ENCODE results near the gene PDZK1IP1. TPM values are rescaled to one million over a fixed set of nuclear protein-coding genes. Genes with fewer than 3 reads are reported as not detected.

Gene PDZK1IP1
- total and polyA plus RNA-seq, 2 donors (not counting 1 experiment from before 2014, with no cell fraction given): 0.21 TPM; not detected in 1

DNA sequence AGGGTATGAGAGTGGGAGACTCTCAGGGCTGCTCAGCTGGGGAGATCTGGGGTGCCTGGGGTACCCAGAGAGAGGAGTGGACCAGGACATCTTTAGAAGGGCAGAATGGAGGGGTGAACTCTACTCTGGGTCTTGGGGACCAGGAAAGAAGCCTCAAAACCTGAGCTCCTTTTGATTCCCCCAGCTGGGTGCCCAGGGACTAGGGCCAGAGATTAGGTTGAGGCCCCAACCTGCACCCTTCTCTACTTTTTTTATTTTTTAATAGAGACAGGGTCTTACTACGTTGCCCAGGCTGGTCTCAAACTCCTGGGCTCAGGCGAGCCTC lies 1.9 kb downstream of the PDZK1IP1 start:
- no peak for ATAC-seq (ENCODE audit: low read depth)
- H3K79me2 ChIP-seq (ENCODE audit: control insufficient read depth, insufficient read depth, low read length): no peaks in the 10 kb centered on the region
- H3K4me3 ChIP-seq (ENCODE audit: control extremely low read depth in 1 of 5, extremely low read depth in 1 of 5, insufficient read depth in 1 of 5, low read depth in 2 of 5, low read length in 4 of 5): no peak overlapping the region
- DNase-seq: no peak
- no peaks in the 10 kb centered on the region for H3K4me1 Mint-ChIP-seq
- ChIA-PET CTCF (interaction anchor here (0.8 to 1.3 kb wide), 4 partner anchors 9 to 538 kb away, joined by 3 to 12 read pairs (median 3); no protein-coding TSS in a partner anchor), POLR2A (no interaction called here)
- H3K27me3 Mint-ChIP-seq: peaks cover 11% of the 10 kb centered on the region
- no peaks in the 10 kb centered on the region for H3K36me3 ChIP-seq (replicated peaks in 1 of 2; ENCODE audit: control extremely low read depth in 1 of 2, control insufficient read depth in 1 of 2, extremely low read depth in 1 of 2, insufficient read depth in 2 of 2, low read length in 1 of 2)
- no peaks in the 10 kb centered on the region for H3K9me3 Mint-ChIP-seq (ENCODE audit: insufficient read depth)
- H3K27ac Mint-ChIP-seq: no peak overlapping the region
- no peaks in the 10 kb centered on the region for H4K20me1 ChIP-seq (ENCODE audit: control insufficient read depth, insufficient read depth, low read length, poor library complexity, severe bottlenecking)
- H3K9me3 ChIP-seq (ENCODE audit: control extremely low read depth in 1 of 3, control insufficient read depth in 2 of 3, insufficient read depth in 1 of 3, low read length in 2 of 3): peaks cover 0 to 4% (median 0%) of the 10 kb centered on the region in 3 donors
- H2AFZ ChIP-seq (ENCODE audit: insufficient read depth, low read depth, low read length, poor library complexity, severe bottlenecking): no peak overlapping the region
- H3K27ac ChIP-seq (ENCODE audit: low read length in 2 of 2): no peak overlapping the region
- H3K4me1 ChIP-seq (ENCODE audit: control insufficient read depth in 2 of 2, insufficient read depth in 2 of 2, low read length in 2 of 2): no peaks in the 10 kb centered on the region
- no peak overlapping the region for H3K4me2 ChIP-seq (replicated peaks; ENCODE audit: low read depth, low read length, poor library complexity, severe bottlenecking)
- intact Hi-C loops (cut with micrococcal nuclease): no loop called here
- 74% methylated on average over 2 of the region's 2 CpGs for WGBS (ENCODE audit: insufficient coverage)
- TF ChIP-seq, protein P1, sequence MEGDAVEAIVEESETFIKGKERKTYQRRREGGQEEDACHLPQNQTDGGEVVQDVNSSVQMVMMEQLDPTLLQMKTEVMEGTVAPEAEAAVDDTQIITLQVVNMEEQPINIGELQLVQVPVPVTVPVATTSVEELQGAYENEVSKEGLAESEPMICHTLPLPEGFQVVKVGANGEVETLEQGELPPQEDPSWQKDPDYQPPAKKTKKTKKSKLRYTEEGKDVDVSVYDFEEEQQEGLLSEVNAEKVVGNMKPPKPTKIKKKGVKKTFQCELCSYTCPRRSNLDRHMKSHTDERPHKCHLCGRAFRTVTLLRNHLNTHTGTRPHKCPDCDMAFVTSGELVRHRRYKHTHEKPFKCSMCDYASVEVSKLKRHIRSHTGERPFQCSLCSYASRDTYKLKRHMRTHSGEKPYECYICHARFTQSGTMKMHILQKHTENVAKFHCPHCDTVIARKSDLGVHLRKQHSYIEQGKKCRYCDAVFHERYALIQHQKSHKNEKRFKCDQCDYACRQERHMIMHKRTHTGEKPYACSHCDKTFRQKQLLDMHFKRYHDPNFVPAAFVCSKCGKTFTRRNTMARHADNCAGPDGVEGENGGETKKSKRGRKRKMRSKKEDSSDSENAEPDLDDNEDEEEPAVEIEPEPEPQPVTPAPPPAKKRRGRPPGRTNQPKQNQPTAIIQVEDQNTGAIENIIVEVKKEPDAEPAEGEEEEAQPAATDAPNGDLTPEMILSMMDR (IDR thresholded peaks at IDR 0.05): no peak
- TF ChIP-seq EZH2 (IDR thresholded peaks at IDR 0.05; ENCODE audit: borderline replicate concordance, insufficient read depth, low read depth, low read length, poor library complexity, severe bottlenecking): no peak
- H3K9ac ChIP-seq (ENCODE audit: low read length): no peak overlapping the region
- H3K4me3 Mint-ChIP-seq: no peak overlapping the region
- H3K27me3 ChIP-seq (replicated peaks in 1 of 4; ENCODE audit: control extremely low read depth in 1 of 4, control insufficient read depth in 3 of 4, insufficient read depth in 4 of 4, low read length in 3 of 4): no peaks in the 10 kb centered on the region

DNA sequence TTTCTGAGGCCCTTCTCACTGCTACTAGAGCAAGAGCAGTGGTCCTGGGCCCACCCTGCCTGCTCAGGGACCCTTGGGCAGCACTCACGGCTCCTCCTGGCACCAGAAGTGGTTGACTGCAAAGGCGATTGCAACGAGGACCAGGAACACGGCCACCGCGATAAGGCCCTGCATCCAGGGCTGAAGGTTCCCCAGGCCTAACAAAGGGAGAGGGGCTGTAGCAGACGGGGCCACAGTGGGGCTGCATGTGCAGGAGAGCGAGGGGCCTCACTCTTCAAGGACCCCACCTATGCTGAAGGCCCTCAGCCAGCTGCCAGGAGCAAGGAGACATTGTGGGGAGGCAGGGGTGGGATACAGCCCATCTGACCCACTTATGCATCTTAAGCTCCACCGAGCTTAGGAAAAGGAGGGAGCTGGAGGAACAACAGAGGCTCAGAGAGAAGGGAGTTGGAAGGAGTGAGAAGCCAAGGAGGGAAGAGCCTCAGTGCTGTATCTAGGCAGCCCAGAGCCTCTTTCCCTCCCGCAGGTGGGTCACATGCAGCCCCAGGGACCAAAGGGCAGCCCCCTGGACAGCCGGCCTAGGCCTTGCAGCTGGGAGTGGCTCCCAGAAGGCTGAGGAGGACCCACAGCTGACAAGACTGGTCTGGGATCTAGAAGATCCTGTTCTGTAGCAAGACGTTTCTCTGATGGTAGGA lies 2.5 kb downstream of the PDZK1IP1 start:
- Histone ChIP-seq H3K4me2 (replicated peaks; ENCODE audit: low read depth, low read length, poor library complexity, severe bottlenecking) (no peak overlapping the region), H3K4me3 (ENCODE audit: control extremely low read depth in 1 of 5, extremely low read depth in 1 of 5, insufficient read depth in 1 of 5, low read depth in 2 of 5, low read length in 4 of 5) (no peak overlapping the region), H4K20me1 (ENCODE audit: control insufficient read depth, insufficient read depth, low read length, poor library complexity, severe bottlenecking) (no peaks in the 10 kb centered on the region), H3K79me2 (ENCODE audit: control insufficient read depth, insufficient read depth, low read length) (no peaks in the 10 kb centered on the region), H3K27me3 (replicated peaks in 1 of 4; ENCODE audit: control extremely low read depth in 1 of 4, control insufficient read depth in 3 of 4, insufficient read depth in 4 of 4, low read length in 3 of 4) (no peaks in the 10 kb centered on the region), H3K4me1 (ENCODE audit: control insufficient read depth in 2 of 2, insufficient read depth in 2 of 2, low read length in 2 of 2) (no peaks in the 10 kb centered on the region), H2AFZ (ENCODE audit: insufficient read depth, low read depth, low read length, poor library complexity, severe bottlenecking) (no peak overlapping the region), H3K9me3 (ENCODE audit: control extremely low read depth in 1 of 3, control insufficient read depth in 2 of 3, insufficient read depth in 1 of 3, low read length in 2 of 3) (peaks cover 0 to 5% (median 0%) of the 10 kb centered on the region in 3 donors), H3K27ac (ENCODE audit: low read length in 2 of 2) (no peak overlapping the region), H3K36me3 (replicated peaks in 1 of 2; ENCODE audit: control extremely low read depth in 1 of 2, control insufficient read depth in 1 of 2, extremely low read depth in 1 of 2, insufficient read depth in 2 of 2, low read length in 1 of 2) (no peaks in the 10 kb centered on the region), H3K9ac (ENCODE audit: low read length) (no peak overlapping the region)
- Mint-ChIP-seq H3K27ac (no peak overlapping the region), H3K4me1 (no peaks in the 10 kb centered on the region), H3K4me3 (no peak overlapping the region), H3K9me3 (ENCODE audit: insufficient read depth) (no peaks in the 10 kb centered on the region), H3K27me3 (peaks cover 8% of the 10 kb centered on the region)
- intact Hi-C loops (cut with micrococcal nuclease): no loop called here
- ATAC-seq (ENCODE audit: low read depth) (no peak), DNase-seq (no peak)
- POLR2A ChIA-PET: no interaction called here
- CTCF ChIA-PET: interaction anchor here (0.8 to 1.3 kb wide), 4 partner anchors 8 to 539 kb away, joined by 3 to 12 read pairs (median 3); no protein-coding TSS in a partner anchor
- TF ChIP-seq EZH2 (IDR thresholded peaks at IDR 0.05; ENCODE audit: borderline replicate concordance, insufficient read depth, low read depth, low read length, poor library complexity, severe bottlenecking): no peak
- WGBS (ENCODE audit: insufficient coverage): 97% methylated on average over 10 of the region's 12 CpGs
